ENCODE measurements around the gene PFDN6. TPM values are rescaled to one million over a fixed set of nuclear protein-coding genes. Genes with fewer than 3 reads are reported as not detected.

The PFDN6 gene
- total RNA-seq, 1 experiment from 2014 or later: 90.5 TPM

DNA sequence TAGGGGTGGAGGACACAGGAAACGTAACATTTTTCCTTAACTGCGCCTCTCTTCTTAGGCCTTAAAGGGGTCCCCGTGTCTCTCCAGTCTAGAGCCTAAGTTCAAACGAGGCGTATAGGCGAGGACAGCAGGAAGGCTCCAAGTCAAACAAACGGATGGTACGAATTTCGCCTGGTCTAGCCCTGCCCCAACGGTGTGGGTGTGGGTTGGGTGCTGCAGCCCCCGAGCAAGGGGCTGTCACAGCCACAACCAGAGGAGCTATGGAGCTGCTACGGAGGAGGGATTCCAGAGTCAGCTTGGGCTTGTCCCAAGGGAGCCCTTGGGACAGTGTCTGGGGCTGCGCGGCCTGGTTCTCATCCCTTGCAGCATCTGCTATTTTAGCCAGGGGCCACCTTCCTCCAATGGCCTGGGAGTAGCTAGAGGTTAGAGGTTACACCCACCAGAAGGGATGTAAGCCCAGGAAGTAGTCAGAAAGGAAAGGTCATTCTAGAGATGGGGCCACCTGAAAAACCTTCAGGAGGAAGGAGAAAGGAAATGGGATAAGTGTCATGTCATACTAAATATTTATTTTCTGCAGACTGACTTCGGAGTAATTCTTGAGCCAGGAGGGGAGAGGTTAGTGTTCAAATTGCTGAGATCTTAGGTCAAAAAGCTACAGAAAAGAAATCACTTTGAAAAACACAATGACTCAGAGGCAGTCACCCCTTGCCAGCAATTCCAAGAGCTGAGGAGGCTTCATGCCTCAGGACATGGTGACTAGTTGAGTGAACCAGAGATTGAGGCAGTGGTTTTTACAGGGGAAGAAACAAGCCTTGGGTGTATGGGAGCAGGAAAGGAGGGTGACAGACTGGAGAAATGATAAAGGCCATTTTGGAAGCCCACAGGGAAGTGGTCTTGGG is 39.4 kb upstream of the PFDN6 start:
- peak overlapping the region; percentile 90 for H3K27ac ChIP-seq (ENCODE audit: low read depth, low read length)
- H3K4me3 ChIP-seq (replicated peaks in 1 of 2; ENCODE audit: low read depth in 1 of 2, low read length in 2 of 2): peak overlapping the region; percentile 74 to 85
- peak; percentile 2; the same call in 1 of the 2 replicates for ATAC-seq
- peaks cover 16 to 38% of the 10 kb centered on the region in 2 experiments for H3K4me1 ChIP-seq (ENCODE audit: control insufficient read depth in 1 of 2, insufficient read depth in 2 of 2, low read length in 2 of 2)
- H3K27me3 ChIP-seq (ENCODE audit: insufficient read depth, low read length): no peaks in the 10 kb centered on the region
- no peaks in the 10 kb centered on the region for H4K20me1 ChIP-seq (ENCODE audit: insufficient read depth)
- TSS peak; percentile 75 for BruUV-seq (replicated peaks)
- H2AFZ ChIP-seq (ENCODE audit: low read depth, low read length, poor library complexity, severe bottlenecking): no peak overlapping the region
- no peaks in the 10 kb centered on the region for H3K9me2 ChIP-seq (ENCODE audit: insufficient read depth)
- intact Hi-C loops (cut with micrococcal nuclease): loop anchor here (1.0 to 2.0 kb wide), 4 partner anchors 45 to 250 kb away; partner anchors contain the start of genes HSD17B8, RXRB and SLC39A7
- H3K9ac ChIP-seq (ENCODE audit: low read length): peak overlapping the region; percentile 88
- peak overlapping the region; percentile 99 for H3K4me2 ChIP-seq (ENCODE audit: low read length)
- ChIA-PET POLR2A (interaction anchor here (0.6 to 4.0 kb wide), 9 partner anchors 8 to 278 kb away, joined by 3 to 24 read pairs (median 5); partner anchors contain the start of genes B3GALT4, RPS18 and VPS52), RAD21 (ENCODE audit: low non-redundant PET in 1 of 2, low total read pairs in 2 of 2, uncharacterized antibody in 2 of 2, unreplicated experiment in 2 of 2) (no interaction called here), CTCF (interaction anchor here (0.7 to 4.3 kb wide), 9 partner anchors 11 to 235 kb away, joined by 3 to 49 read pairs (median 10); no protein-coding TSS in a partner anchor)
- no peaks in the 10 kb centered on the region for H3K9me3 ChIP-seq (ENCODE audit: control insufficient read depth in 1 of 2, insufficient read depth in 1 of 2, low read depth in 1 of 2, low read length in 2 of 2)
- H3K36me3 ChIP-seq (ENCODE audit: control insufficient read depth in 1 of 2, insufficient read depth in 2 of 2, low read length in 2 of 2): no peaks in the 10 kb centered on the region
- no peak for DNase-seq (ENCODE audit: low read depth, low spot score)
- H3K79me2 ChIP-seq (ENCODE audit: insufficient read depth, low read length): no peaks in the 10 kb centered on the region
- TF ChIP-seq, protein P1, sequence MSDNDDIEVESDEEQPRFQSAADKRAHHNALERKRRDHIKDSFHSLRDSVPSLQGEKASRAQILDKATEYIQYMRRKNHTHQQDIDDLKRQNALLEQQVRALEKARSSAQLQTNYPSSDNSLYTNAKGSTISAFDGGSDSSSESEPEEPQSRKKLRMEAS (IDR thresholded peaks at IDR 0.05): no peak
- TF ChIP-seq ZNF274 (IDR thresholded peaks at IDR 0.05; ENCODE audit: low read depth, low read length): no peak
- TF ChIP-seq YY1 (IDR thresholded peaks at IDR 0.05; ENCODE audit: extremely low read depth, insufficient replicate concordance, low read depth, low read length): no peak
- no peak for TF ChIP-seq EZH2phosphoT487 (IDR thresholded peaks at IDR 0.05; ENCODE audit: borderline replicate concordance)
- no peak for TF ChIP-seq RAD21 (IDR thresholded peaks at IDR 0.05; ENCODE audit: low read depth)
- TF ChIP-seq SIN3A (IDR thresholded peaks at IDR 0.05; ENCODE audit: low read depth): no peak
- TF ChIP-seq TCF7L2 (IDR thresholded peaks at IDR 0.05; ENCODE audit: borderline replicate concordance, extremely low read depth, insufficient read depth, insufficient read length): no peak
- TF ChIP-seq, protein P2, sequence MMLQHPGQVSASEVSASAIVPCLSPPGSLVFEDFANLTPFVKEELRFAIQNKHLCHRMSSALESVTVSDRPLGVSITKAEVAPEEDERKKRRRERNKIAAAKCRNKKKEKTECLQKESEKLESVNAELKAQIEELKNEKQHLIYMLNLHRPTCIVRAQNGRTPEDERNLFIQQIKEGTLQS (IDR thresholded peaks at IDR 0.05): no peak
- TF ChIP-seq ZFX (IDR thresholded peaks at IDR 0.05): no peak; the same call in 1 of the 2 replicates
- TF ChIP-seq, protein P3, sequence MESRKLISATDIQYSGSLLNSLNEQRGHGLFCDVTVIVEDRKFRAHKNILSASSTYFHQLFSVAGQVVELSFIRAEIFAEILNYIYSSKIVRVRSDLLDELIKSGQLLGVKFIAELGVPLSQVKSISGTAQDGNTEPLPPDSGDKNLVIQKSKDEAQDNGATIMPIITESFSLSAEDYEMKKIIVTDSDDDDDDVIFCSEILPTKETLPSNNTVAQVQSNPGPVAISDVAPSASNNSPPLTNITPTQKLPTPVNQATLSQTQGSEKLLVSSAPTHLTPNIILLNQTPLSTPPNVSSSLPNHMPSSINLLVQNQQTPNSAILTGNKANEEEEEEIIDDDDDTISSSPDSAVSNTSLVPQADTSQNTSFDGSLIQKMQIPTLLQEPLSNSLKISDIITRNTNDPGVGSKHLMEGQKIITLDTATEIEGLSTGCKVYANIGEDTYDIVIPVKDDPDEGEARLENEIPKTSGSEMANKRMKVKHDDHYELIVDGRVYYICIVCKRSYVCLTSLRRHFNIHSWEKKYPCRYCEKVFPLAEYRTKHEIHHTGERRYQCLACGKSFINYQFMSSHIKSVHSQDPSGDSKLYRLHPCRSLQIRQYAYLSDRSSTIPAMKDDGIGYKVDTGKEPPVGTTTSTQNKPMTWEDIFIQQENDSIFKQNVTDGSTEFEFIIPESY (IDR thresholded peaks at IDR 0.05; ENCODE audit: extremely low read depth, insufficient replicate concordance, low read length): no peak
- TF ChIP-seq FOSL1 (IDR thresholded peaks at IDR 0.05; ENCODE audit: low read depth): no peak
- TF ChIP-seq, protein P4, sequence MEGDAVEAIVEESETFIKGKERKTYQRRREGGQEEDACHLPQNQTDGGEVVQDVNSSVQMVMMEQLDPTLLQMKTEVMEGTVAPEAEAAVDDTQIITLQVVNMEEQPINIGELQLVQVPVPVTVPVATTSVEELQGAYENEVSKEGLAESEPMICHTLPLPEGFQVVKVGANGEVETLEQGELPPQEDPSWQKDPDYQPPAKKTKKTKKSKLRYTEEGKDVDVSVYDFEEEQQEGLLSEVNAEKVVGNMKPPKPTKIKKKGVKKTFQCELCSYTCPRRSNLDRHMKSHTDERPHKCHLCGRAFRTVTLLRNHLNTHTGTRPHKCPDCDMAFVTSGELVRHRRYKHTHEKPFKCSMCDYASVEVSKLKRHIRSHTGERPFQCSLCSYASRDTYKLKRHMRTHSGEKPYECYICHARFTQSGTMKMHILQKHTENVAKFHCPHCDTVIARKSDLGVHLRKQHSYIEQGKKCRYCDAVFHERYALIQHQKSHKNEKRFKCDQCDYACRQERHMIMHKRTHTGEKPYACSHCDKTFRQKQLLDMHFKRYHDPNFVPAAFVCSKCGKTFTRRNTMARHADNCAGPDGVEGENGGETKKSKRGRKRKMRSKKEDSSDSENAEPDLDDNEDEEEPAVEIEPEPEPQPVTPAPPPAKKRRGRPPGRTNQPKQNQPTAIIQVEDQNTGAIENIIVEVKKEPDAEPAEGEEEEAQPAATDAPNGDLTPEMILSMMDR (IDR thresholded peaks at IDR 0.05 in 2 of 3, conservative IDR thresholded peaks at IDR 0.05 in 1 of 3; ENCODE audit: borderline replicate concordance in 1 of 3, insufficient read depth in 1 of 3, low read depth in 2 of 3, low read length in 2 of 3): no peak
- no peak for TF ChIP-seq POLR2AphosphoS5 (IDR thresholded peaks at IDR 0.05; ENCODE audit: low read depth, low read length)
- TF ChIP-seq JUND (IDR thresholded peaks at IDR 0.05): no peak
- no peak for TF ChIP-seq CEBPB (IDR thresholded peaks at IDR 0.05; ENCODE audit: low read depth)
- TF ChIP-seq CBX3 (IDR thresholded peaks at IDR 0.05; ENCODE audit: low read depth): no peak
- no peak for TF ChIP-seq EGR1 (IDR thresholded peaks at IDR 0.05; ENCODE audit: low read depth)
- TF ChIP-seq SP1 (IDR thresholded peaks at IDR 0.05; ENCODE audit: low read depth): no peak
- no peak for TF ChIP-seq ELF1 (IDR thresholded peaks at IDR 0.05; ENCODE audit: borderline replicate concordance, low read depth)
